ENCODE results near the gene PPP1R7.

PPP1R7 gene

GRCh38 chr2:241139531-241140444, 10.5 kb upstream of the PPP1R7 start:
- no peak overlapping the region for H3K4me3 ChIP-seq (ENCODE audit: low read depth, low read length)
- TF ChIP-seq, protein P1, sequence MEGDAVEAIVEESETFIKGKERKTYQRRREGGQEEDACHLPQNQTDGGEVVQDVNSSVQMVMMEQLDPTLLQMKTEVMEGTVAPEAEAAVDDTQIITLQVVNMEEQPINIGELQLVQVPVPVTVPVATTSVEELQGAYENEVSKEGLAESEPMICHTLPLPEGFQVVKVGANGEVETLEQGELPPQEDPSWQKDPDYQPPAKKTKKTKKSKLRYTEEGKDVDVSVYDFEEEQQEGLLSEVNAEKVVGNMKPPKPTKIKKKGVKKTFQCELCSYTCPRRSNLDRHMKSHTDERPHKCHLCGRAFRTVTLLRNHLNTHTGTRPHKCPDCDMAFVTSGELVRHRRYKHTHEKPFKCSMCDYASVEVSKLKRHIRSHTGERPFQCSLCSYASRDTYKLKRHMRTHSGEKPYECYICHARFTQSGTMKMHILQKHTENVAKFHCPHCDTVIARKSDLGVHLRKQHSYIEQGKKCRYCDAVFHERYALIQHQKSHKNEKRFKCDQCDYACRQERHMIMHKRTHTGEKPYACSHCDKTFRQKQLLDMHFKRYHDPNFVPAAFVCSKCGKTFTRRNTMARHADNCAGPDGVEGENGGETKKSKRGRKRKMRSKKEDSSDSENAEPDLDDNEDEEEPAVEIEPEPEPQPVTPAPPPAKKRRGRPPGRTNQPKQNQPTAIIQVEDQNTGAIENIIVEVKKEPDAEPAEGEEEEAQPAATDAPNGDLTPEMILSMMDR (IDR thresholded peaks at IDR 0.05; ENCODE audit: borderline replicate concordance, insufficient read depth, low read depth, low read length), result no peak

DNA sequence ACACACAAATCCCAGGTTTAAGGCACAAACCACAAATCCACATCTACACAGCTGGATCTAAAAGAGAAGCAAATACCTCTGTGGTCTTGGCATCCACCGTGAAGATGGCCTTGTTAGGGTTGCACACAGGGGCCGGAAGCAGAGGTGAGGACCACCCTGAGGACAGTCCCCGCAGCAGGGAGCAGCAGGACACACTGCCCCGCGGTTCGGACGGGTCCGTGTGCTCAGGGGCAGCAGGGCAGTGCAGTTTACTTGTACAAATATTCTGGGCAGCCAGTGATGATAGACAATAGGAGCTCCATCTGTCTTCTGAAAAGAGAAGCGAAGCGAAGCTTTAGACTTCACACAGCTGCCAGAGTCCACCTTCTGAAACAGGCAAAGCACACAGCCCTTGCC, 9.8 kb upstream of the PPP1R7 start:
- TF ChIP-seq, protein P1 (IDR thresholded peaks at IDR 0.05; ENCODE audit: borderline replicate concordance, insufficient read depth, low read depth, low read length), result no peak
- no peak overlapping the region for H3K4me3 ChIP-seq (ENCODE audit: low read depth, low read length)

DNA sequence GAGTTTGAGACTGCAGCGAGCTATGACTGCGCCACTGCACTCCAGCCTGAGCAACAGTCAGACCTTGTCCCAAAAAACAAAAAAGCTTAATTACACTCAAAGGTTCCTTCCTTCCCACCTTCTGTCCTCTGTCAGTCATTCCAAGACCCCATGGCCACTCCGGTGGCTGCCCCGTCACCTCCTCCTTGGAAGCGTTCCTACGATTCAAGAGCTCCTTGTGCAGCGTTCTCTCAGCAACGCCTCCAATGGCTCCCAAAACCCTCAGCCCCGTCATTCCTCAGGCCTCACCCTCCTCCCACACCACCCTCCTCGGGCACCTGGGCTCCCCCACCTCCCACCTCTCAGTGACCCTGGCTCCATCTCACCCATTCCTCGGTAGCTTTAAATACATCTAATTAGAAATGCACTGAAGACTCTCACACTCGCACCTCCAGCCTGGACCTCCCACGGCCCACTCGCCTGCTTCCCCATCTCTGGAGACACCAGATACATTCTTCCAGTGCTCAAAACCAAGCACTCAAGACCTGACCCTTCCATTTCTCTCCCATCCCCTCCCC, 9.0 kb upstream of the PPP1R7 start:
- TF ChIP-seq, protein P1 (IDR thresholded peaks at IDR 0.05; ENCODE audit: borderline replicate concordance, insufficient read depth, low read depth, low read length), result no peak
- H3K4me3 ChIP-seq (ENCODE audit: low read depth, low read length), result no peak overlapping the region

- no peak overlapping the region for H3K4me3 ChIP-seq (ENCODE audit: low read depth, low read length)
- TF ChIP-seq, protein P1 (IDR thresholded peaks at IDR 0.05; ENCODE audit: borderline replicate concordance, insufficient read depth, low read depth, low read length), result no peak
These were observed 8.2 kb upstream of the PPP1R7 start for GRCh38 chr2:241142063-241142462.

DNA sequence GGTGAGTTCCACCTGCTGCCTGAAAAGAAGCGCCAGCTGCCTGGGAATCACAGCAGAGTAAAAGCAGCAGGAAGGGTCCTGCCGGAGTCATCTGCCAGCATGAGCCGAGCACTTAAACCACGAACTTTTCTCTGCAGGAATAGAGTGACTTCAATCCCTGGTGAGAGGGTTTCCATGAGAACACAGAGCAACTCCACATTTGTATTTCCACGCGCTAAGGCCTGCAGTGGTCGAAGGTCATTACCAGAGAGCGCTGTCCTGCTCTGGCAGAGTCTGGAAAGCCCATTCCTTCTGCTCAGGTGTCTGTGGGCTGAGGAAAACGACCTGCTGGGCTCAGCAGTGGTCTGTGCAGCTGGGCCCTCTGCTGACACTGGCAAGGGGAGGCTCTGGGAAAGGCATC, 7.7 kb upstream of the PPP1R7 start:
- TF ChIP-seq, protein P1 (IDR thresholded peaks at IDR 0.05; ENCODE audit: borderline replicate concordance, insufficient read depth, low read depth, low read length), result no peak
- H3K4me3 ChIP-seq (ENCODE audit: low read depth, low read length), result no peak overlapping the region

GRCh38 chr2:241146286-241146685, 4.0 kb upstream of the PPP1R7 start:
- TF ChIP-seq, protein P1 (IDR thresholded peaks at IDR 0.05; ENCODE audit: borderline replicate concordance, insufficient read depth, low read depth, low read length), result no peak
- no peak overlapping the region for H3K4me3 ChIP-seq (ENCODE audit: low read depth, low read length)

- no peak overlapping the region for H3K4me3 ChIP-seq (ENCODE audit: low read depth, low read length)
- TF ChIP-seq, protein P1 (IDR thresholded peaks at IDR 0.05; ENCODE audit: borderline replicate concordance, insufficient read depth, low read depth, low read length), result no peak
These were observed 2.9 kb upstream of the PPP1R7 start for GRCh38 chr2:241147336-241147735.
